Vagina (tissue), 2 donors: ENCODE results near the gene SLCO2A1. TPM values are rescaled to one million over a fixed set of nuclear protein-coding genes. Genes with fewer than 3 reads are reported as not detected.

Source experiments
- DNase-seq, 2 donors: peaks; one replicate each; pipeline ENCODE4 v3.0.0-alpha.2; 2017; ENCODE audit errors: extremely low spot score in 2 of 2
- H3K27ac ChIP-seq: fragments of 200-600 bp; sonication (generic); one replicate; pipeline ENCODE4 v1.5.1; 2019
- H3K27me3 ChIP-seq: fragments of 200-600 bp; sonication (generic); one replicate; pipeline ENCODE4 v1.5.1; 2019
- H3K36me3 ChIP-seq, 2 donors: fragments of 200-600 bp; sonication (generic); one replicate each; pipeline ENCODE4 v1.5.1; 2017 to 2019
- H3K4me1 ChIP-seq: fragments of 200-600 bp; sonication (generic); one replicate; pipeline ENCODE4 v1.5.1; 2019
- H3K4me3 ChIP-seq, 2 donors: fragments of 200-600 bp; sonication (generic); 1 replicate in 1 of 2; 2 replicates in 1 of 2; pipeline ENCODE4 v1.5.1; 2016 to 2019
- H3K9me3 ChIP-seq: fragments of 200-600 bp; sonication (generic); one replicate; pipeline ENCODE4 v1.5.1; 2019
- POLR2A ChIP-seq, 2 donors: fragments of 450-650 bp; IDR thresholded peaks; one replicate each; pipeline ENCODE4 v1.6.1; 2017; ENCODE audit warnings: antibody characterized with exemption in 2 of 2, mild to moderate bottlenecking in 2 of 2, moderate library complexity in 2 of 2
- POLR2AphosphoS5 ChIP-seq, 2 donors: sonication (generic); formaldehyde crosslinking; IDR thresholded peaks; one replicate each; pipeline ENCODE4 v1.9.0; 2017; ENCODE audit warnings: antibody characterized with exemption in 2 of 2, mild to moderate bottlenecking in 2 of 2, low read depth in 1 of 2; ENCODE audit not compliant: insufficient read depth in 1 of 2
- intact Hi-C: fragments of 100-400 bp; cut with DNase I; formaldehyde crosslinking; loops from one replicate; pipeline ENCODE4 v1.15.1; 2023
- total RNA-seq: library from RNA; depleted of rRNA; stranded (reverse); fragments of >200 nt; gene quantifications from one replicate; pipeline ENCODE4 v1.2.3, GENCODE V29; 2016
- TF ChIP-seq, protein P1 (sequence below), 3 experiments: fragments of 450-650 bp in 2 of 3; fragments of 200-600 bp in 1 of 3; sonication (generic) in 1 of 3; IDR thresholded peaks; one replicate each; pipeline ENCODE4 v1.5.1; 2017 to 2019; ENCODE audit warnings: antibody characterized with exemption in 3 of 3, mild to moderate bottlenecking in 2 of 3, moderate library complexity in 2 of 3

Gene SLCO2A1
- total RNA-seq, 1 donor from 2014 or later, result 40.3 TPM

DNA sequence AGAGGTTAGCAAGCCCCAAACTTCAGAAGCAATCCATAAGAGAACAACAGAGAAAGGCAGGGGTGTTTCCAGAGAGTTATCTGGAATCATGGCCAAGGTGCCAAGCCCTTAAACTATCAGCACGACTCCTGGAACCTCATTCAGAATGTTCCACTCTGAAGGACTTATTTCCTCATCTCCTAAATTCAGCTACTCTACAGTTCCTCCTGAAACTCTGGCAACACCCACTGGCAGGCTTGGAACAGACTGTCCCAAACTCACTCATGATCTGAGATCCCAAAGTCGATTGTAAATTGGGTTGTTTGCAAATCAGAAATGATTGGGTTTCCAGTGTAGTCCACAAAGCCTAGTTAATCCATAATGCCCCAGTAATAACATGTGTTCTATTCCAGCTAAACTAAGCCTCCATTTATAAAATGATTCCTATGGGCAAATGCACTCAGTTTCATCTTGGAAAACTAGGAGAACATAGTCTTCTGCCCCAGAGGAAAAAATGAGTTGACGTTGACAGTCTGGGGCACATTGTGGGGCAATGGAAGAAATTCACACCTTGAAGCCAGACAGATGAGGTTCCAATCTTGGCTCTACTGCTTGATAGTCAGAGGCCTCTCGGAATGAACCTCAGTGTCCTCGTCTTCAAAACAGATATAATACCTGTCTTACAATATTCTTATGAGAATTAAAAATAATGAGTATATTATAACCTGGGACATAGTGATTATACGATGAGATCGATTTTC lies 65.9 kb downstream of the SLCO2A1 start:
- intact Hi-C loops, result no loop called here
- Histone ChIP-seq H3K4me1 (peaks cover 14% of the 10 kb centered on the region), H3K4me3 (no peak overlapping the region), H3K27ac (no peak overlapping the region), H3K36me3 (no peaks in the 10 kb centered on the region), H3K27me3 (no peaks in the 10 kb centered on the region), H3K9me3 (no peaks in the 10 kb centered on the region)
- no peak for DNase-seq
- TF ChIP-seq POLR2A (IDR thresholded peaks at IDR 0.05) (no peak), POLR2AphosphoS5 (IDR thresholded peaks at IDR 0.05; ENCODE audit: insufficient read depth in 1 of 2, low read depth in 1 of 2) (no peak)
- TF ChIP-seq, protein P1, sequence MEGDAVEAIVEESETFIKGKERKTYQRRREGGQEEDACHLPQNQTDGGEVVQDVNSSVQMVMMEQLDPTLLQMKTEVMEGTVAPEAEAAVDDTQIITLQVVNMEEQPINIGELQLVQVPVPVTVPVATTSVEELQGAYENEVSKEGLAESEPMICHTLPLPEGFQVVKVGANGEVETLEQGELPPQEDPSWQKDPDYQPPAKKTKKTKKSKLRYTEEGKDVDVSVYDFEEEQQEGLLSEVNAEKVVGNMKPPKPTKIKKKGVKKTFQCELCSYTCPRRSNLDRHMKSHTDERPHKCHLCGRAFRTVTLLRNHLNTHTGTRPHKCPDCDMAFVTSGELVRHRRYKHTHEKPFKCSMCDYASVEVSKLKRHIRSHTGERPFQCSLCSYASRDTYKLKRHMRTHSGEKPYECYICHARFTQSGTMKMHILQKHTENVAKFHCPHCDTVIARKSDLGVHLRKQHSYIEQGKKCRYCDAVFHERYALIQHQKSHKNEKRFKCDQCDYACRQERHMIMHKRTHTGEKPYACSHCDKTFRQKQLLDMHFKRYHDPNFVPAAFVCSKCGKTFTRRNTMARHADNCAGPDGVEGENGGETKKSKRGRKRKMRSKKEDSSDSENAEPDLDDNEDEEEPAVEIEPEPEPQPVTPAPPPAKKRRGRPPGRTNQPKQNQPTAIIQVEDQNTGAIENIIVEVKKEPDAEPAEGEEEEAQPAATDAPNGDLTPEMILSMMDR (IDR thresholded peaks at IDR 0.05), result no peak

DNA sequence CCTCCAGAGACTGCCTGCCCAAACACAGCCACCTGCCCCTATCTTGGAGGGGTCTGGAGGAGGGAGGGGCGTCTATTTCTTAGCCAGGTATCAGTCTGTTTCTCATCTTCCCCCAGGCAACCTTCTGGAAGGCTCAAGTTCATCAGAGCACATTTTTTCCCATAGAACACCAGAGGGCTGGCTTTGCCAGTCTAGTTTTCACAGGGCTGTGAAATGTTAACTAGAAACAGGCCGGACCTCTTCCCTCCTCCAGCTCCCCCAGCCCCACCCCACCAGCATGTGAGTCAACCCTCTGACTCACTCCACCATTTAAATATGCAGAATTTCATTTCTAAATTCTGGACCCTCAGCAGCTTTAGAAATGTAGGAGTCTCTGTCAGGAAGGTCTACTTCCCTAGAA lies 66.9 kb downstream of the SLCO2A1 start:
- Histone ChIP-seq H3K27me3 (no peaks in the 10 kb centered on the region), H3K9me3 (no peaks in the 10 kb centered on the region), H3K27ac (no peak overlapping the region), H3K4me3 (no peak overlapping the region), H3K36me3 (no peaks in the 10 kb centered on the region), H3K4me1 (peaks cover 14% of the 10 kb centered on the region)
- DNase-seq, result no peak
- no peak for TF ChIP-seq POLR2A (IDR thresholded peaks at IDR 0.05)
- no peak for TF ChIP-seq POLR2AphosphoS5 (IDR thresholded peaks at IDR 0.05; ENCODE audit: insufficient read depth in 1 of 2, low read depth in 1 of 2)
- intact Hi-C loops, result no loop called here

DNA sequence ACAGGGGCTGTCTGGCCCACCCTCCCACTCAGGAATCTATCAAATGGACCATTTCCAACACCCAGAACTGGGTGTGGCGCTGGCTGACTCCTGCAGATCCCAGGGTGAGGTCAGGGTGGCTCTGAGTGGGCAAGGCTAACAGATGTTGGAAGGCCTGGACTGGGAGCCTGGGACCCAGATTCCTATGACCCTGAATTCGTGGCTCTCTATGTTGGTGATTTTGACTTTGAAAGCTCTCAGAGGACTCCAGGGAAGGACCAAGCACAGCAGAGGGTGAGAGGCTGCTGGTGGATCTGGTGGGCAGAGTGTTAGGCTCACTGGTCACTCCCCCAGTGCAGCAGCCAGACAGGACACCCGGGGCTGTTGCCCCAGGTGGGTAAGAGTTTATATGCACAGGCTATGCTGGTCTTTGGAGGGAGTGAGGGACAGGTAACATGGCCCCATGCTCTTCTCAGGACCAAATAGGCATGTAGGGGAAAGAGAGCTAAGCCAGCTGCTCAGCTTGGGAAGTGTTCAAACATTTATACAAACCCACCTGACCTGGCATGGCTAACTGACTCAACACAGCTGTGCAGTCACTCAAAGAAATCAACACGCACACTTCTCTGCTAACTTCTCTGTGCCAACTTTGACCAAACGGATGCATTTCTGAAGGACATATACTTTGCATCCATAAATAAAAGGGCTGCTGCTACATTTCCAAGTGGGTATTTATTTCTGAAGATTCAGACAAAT lies 71.5 kb downstream of the SLCO2A1 start:
- TF ChIP-seq, protein P1 (IDR thresholded peaks at IDR 0.05), result no peak
- TF ChIP-seq POLR2A (IDR thresholded peaks at IDR 0.05) (no peak), POLR2AphosphoS5 (IDR thresholded peaks at IDR 0.05; ENCODE audit: insufficient read depth in 1 of 2, low read depth in 1 of 2) (no peak)
- intact Hi-C loops, result no loop called here
- Histone ChIP-seq H3K4me3 (no peak overlapping the region), H3K9me3 (no peaks in the 10 kb centered on the region), H3K36me3 (no peaks in the 10 kb centered on the region), H3K27ac (no peak overlapping the region), H3K4me1 (peaks cover 17% of the 10 kb centered on the region), H3K27me3 (no peaks in the 10 kb centered on the region)
- DNase-seq, result no peak

DNA sequence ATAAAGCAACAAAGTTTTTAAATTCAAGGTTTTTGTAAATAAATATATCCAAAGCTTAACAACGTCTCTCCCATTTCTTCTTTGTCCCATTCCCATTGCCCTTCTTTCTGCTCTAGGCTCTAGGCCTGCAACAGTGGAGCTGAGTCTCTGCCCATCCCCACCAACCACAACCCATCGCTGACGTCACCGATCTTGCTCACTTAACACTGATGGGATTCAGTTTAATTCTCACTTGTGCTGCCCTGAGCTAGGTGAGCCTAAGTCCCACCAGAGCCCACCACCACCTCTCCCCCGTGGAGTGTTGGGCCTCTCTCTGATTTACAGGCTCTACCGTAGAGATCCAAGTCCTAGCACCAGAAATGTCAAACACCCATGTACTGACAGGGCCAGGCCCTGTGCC lies 72.7 kb downstream of the SLCO2A1 start:
- TF ChIP-seq POLR2AphosphoS5 (IDR thresholded peaks at IDR 0.05; ENCODE audit: insufficient read depth in 1 of 2, low read depth in 1 of 2), result no peak
- no peak for TF ChIP-seq POLR2A (IDR thresholded peaks at IDR 0.05)
- TF ChIP-seq, protein P1 (IDR thresholded peaks at IDR 0.05), result no peak
- no peak for DNase-seq
- no peaks in the 10 kb centered on the region for H3K36me3 ChIP-seq
- no peaks in the 10 kb centered on the region for H3K27me3 ChIP-seq
- no peak overlapping the region for H3K4me3 ChIP-seq
- no peaks in the 10 kb centered on the region for H3K9me3 ChIP-seq
- H3K27ac ChIP-seq, result no peak overlapping the region
- intact Hi-C loops, result no loop called here
- peaks cover 7% of the 10 kb centered on the region for H3K4me1 ChIP-seq

DNA sequence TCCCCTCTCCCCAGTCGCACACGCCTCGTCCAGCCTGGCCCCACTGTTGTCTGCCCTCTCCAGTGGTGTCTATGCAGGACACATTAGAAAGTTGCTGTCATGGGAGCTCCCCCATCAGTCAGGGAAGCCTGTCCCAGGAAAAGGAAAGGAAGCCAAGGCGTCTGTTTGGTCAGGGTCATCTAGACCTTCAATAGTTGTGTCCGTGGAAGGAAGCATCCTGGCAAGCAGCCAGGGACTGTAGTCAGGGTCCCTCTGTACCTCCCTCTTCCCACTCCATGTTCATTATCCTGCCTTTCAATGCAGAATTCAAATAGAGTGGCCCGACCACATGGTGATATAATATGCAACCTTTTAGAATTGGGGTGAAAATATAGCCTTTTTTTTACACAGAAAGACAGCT lies 73.4 kb downstream of the SLCO2A1 start:
- Histone ChIP-seq H3K27ac (no peak overlapping the region), H3K27me3 (no peaks in the 10 kb centered on the region), H3K4me1 (peaks cover 7% of the 10 kb centered on the region), H3K9me3 (no peaks in the 10 kb centered on the region), H3K4me3 (no peak overlapping the region), H3K36me3 (no peaks in the 10 kb centered on the region)
- DNase-seq, result no peak
- no peak for TF ChIP-seq POLR2AphosphoS5 (IDR thresholded peaks at IDR 0.05; ENCODE audit: insufficient read depth in 1 of 2, low read depth in 1 of 2)
- TF ChIP-seq POLR2A (IDR thresholded peaks at IDR 0.05), result no peak
- TF ChIP-seq, protein P1 (IDR thresholded peaks at IDR 0.05), result no peak
- intact Hi-C loops, result no loop called here
